HepG2 (cell line): ENCODE measurements around the gene CHRM2.

Experiments
- ARID3A ChIP-seq: IDR thresholded peaks from 2 replicates; pipeline ENCODE4 v1.6.1; 2012; ENCODE audit warnings: low read depth, low read length, improper control_type of control experiment
- ATF2 ChIP-seq: sonication (generic); formaldehyde crosslinking; IDR thresholded peaks from 2 replicates; pipeline ENCODE4 v1.4.0; 2020; ENCODE audit warnings: missing genetic modification reagents
- CREM ChIP-seq, 2 experiments: sonication (generic) in 1 of 2; formaldehyde crosslinking in 1 of 2; IDR thresholded peaks; 2 replicates each; pipeline versions ENCODE4 v1.4.0 to v1.6.1; 2016 to 2020; ENCODE audit warnings: antibody characterized with exemption in 1 of 2, mild to moderate bottlenecking in 1 of 2, missing genetic modification reagents in 1 of 2
- CTCF ChIP-seq: sonication (generic); formaldehyde crosslinking; IDR thresholded peaks from 2 replicates; pipeline ENCODE4 v1.5.0; 2020; ENCODE audit warnings: mild to moderate bottlenecking, missing genetic modification reagents, moderate library complexity
- E2F5 ChIP-seq: sonication (generic); formaldehyde crosslinking; conservative IDR thresholded peaks from 2 replicates; pipeline ENCODE4 v1.4.0; 2020; ENCODE audit warnings: missing genetic modification reagents
- FOXM1 ChIP-seq: sonication (generic); formaldehyde crosslinking; IDR thresholded peaks from 2 replicates; pipeline ENCODE4 v1.5.0; 2020; ENCODE audit warnings: missing genetic modification reagents
- POLR2A ChIP-seq, 2 experiments: IDR thresholded peaks; 2 replicates each; pipeline ENCODE4 v1.6.1; 2011; ENCODE audit warnings: low read depth in 2 of 2, low read length in 2 of 2, mild to moderate bottlenecking in 1 of 2, moderate library complexity in 1 of 2; ENCODE audit not compliant: insufficient read depth in 1 of 2
- RNF219 ChIP-seq: sonication (generic); formaldehyde crosslinking; IDR thresholded peaks from 2 replicates; pipeline ENCODE4 v1.5.0; 2020; ENCODE audit warnings: mild to moderate bottlenecking, missing genetic modification reagents
- ZBTB7B ChIP-seq: sonication (generic); formaldehyde crosslinking; IDR thresholded peaks from 2 replicates; pipeline ENCODE4 v1.4.0; 2020; ENCODE audit warnings: missing genetic modification reagents

GRCh38 chr7:136845899-136846465 is 22.5 kb upstream of the CHRM2 start:
- TF ChIP-seq ZBTB7B, result no peak
- no peak for TF ChIP-seq ATF2 (CRISPR knock-in tag)
- no peak for TF ChIP-seq FOXM1 (CRISPR knock-in tag)
- TF ChIP-seq E2F5 (CRISPR knock-in tag), result no peak
- no peak for TF ChIP-seq POLR2A (IDR thresholded peaks at IDR 0.05; ENCODE audit: insufficient read depth in 1 of 2, low read depth in 2 of 2, low read length in 2 of 2)
- no peak for TF ChIP-seq RNF219
- TF ChIP-seq CTCF (CRISPR knock-in tag), result no peak
- TF ChIP-seq ARID3A, result no peak
- no peak for TF ChIP-seq CREM (IDR thresholded peaks at IDR 0.05)
- TF ChIP-seq CREM (CRISPR knock-in tag; IDR thresholded peaks at IDR 0.05), result no peak
